Breast epithelium (tissue), 3 donors: ENCODE results near the gene BRINP1.

Source experiments
- POLR2A ChIP-seq: fragments of 450-650 bp; IDR thresholded peaks from one replicate; pipeline ENCODE4 v1.6.1; 2016; ENCODE audit warnings: antibody characterized with exemption, mild to moderate bottlenecking, moderate library complexity
- POLR2AphosphoS5 ChIP-seq, 3 donors: sonication (generic); formaldehyde crosslinking; IDR thresholded peaks; one replicate each; pipeline ENCODE4 v1.6.1; 2017; ENCODE audit warnings: antibody characterized with exemption in 3 of 3
- TF ChIP-seq, protein P1 (sequence below), 3 donors: fragments of 450-650 bp; IDR thresholded peaks; one replicate each; pipeline ENCODE4 v1.5.1; 2016 to 2017; ENCODE audit warnings: antibody characterized with exemption in 3 of 3, mild to moderate bottlenecking in 3 of 3, moderate library complexity in 3 of 3

DNA sequence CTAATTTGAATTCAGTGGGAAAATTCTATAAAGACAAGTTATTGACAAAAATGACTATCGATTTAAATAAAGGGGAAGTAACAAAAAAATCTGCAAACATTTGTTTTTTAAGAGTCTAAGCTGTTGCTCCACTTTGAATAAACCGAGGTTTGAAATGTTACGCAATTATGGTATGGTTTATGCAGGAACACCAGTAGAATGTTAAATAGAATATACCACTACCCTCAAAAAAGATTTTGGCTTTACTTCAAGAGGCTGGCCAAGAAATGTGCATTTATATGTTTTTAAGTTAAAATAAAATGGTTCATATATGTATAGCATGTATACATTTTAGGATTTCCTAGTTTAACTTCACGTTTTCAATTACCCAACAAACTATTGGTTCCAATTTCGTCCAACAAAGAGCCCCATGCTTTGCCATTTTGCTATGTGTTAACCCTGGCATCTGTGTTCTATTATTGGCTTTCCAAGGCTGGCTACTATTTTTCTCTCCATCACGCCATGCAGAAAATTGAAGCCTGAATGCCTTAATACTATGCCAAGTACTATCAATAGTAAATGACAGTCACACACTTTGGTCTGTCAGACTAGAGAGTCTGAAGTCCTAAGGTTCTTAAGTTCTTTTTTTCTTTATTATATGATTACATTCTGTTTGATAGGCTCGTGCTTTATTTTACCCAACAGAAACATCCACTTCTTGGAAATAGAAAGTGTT is 171.2 kb downstream of the BRINP1 start:
- TF ChIP-seq POLR2A (no peak), POLR2AphosphoS5 (IDR thresholded peaks at IDR 0.05) (no peak)
- TF ChIP-seq, protein P1, sequence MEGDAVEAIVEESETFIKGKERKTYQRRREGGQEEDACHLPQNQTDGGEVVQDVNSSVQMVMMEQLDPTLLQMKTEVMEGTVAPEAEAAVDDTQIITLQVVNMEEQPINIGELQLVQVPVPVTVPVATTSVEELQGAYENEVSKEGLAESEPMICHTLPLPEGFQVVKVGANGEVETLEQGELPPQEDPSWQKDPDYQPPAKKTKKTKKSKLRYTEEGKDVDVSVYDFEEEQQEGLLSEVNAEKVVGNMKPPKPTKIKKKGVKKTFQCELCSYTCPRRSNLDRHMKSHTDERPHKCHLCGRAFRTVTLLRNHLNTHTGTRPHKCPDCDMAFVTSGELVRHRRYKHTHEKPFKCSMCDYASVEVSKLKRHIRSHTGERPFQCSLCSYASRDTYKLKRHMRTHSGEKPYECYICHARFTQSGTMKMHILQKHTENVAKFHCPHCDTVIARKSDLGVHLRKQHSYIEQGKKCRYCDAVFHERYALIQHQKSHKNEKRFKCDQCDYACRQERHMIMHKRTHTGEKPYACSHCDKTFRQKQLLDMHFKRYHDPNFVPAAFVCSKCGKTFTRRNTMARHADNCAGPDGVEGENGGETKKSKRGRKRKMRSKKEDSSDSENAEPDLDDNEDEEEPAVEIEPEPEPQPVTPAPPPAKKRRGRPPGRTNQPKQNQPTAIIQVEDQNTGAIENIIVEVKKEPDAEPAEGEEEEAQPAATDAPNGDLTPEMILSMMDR (IDR thresholded peaks at IDR 0.05), result no peak
